GM12878 (cell line): ENCODE data around the gene PDZD7.

Source experiments
- ATF3 ChIP-seq: IDR thresholded peaks from 2 replicates; pipeline ENCODE4 v1.6.1; 2011; ENCODE audit warnings: low read depth, mild to moderate bottlenecking, low read length, moderate library complexity, borderline replicate concordance; ENCODE audit errors: extremely low read depth
- BHLHE40 ChIP-seq, 2 experiments: fragments of 450-650 bp in 1 of 2; IDR thresholded peaks; 2 replicates each; pipeline ENCODE4 v1.6.1; 2011 to 2017; ENCODE audit warnings: low read depth in 2 of 2, borderline replicate concordance in 1 of 2, improper control_type of control experiment in 1 of 2, low read length in 1 of 2, mild to moderate bottlenecking in 1 of 2
- CTCF ChIP-seq, 3 experiments: IDR thresholded peaks in 2 of 3; conservative IDR thresholded peaks in 1 of 3; 2 replicates each; pipeline ENCODE4 v1.5.1; 2011; ENCODE audit warnings: low read depth in 3 of 3, low read length in 3 of 3, mild to moderate bottlenecking in 3 of 3, control low read depth in 2 of 3, moderate library complexity in 2 of 3, inconsistent platforms in 1 of 3, mixed read lengths in 1 of 3; ENCODE audit not compliant: control insufficient read depth in 2 of 3, insufficient read depth in 1 of 3; ENCODE audit errors: extremely low read depth in 1 of 3
- MTA3 ChIP-seq: IDR thresholded peaks from 2 replicates; pipeline ENCODE4 v1.6.1; 2012; ENCODE audit warnings: low read length, inconsistent platforms, borderline replicate concordance
- PBX3 ChIP-seq: IDR thresholded peaks from 2 replicates; pipeline ENCODE4 v1.6.1; 2011; ENCODE audit warnings: mild to moderate bottlenecking, low read depth, low read length, moderate library complexity; ENCODE audit not compliant: insufficient replicate concordance
- POLR2A ChIP-seq: IDR thresholded peaks from 2 replicates; pipeline ENCODE4 v1.6.1; 2011; ENCODE audit warnings: low read depth, mild to moderate bottlenecking, low read length
- RAD21 ChIP-seq: IDR thresholded peaks from 2 replicates; pipeline ENCODE4 v1.6.1; 2011; ENCODE audit warnings: mild to moderate bottlenecking, low read depth, low read length, moderate library complexity; ENCODE audit not compliant: insufficient read depth
- REST ChIP-seq: IDR thresholded peaks from 2 replicates; pipeline ENCODE4 v1.6.1; 2012; ENCODE audit warnings: mild to moderate bottlenecking, low read depth, low read length
- ZBTB11 ChIP-seq: fragments of 450-650 bp; formaldehyde crosslinking; IDR thresholded peaks from 2 replicates; pipeline ENCODE4 v1.5.0; 2022; ENCODE audit warnings: mild to moderate bottlenecking, missing genetic modification characterization
- ZBTB40 ChIP-seq: fragments of 450-650 bp; IDR thresholded peaks from 2 replicates; pipeline ENCODE4 v1.6.1; 2016; ENCODE audit warnings: mild to moderate bottlenecking, moderate library complexity, borderline replicate concordance

GRCh38 chr10:100989088-100989487, 41.8 kb downstream of the PDZD7 start:
- TF ChIP-seq RAD21 (no peak), CTCF (IDR thresholded peaks at IDR 0.05 in 2 of 3, conservative IDR thresholded peaks at IDR 0.05 in 1 of 3; ENCODE audit: control insufficient read depth in 2 of 3, extremely low read depth in 1 of 3, insufficient read depth in 1 of 3, low read depth in 3 of 3, low read length in 3 of 3) (no peak), BHLHE40 (IDR thresholded peaks at IDR 0.05; ENCODE audit: borderline replicate concordance in 1 of 2, low read depth in 2 of 2, low read length in 1 of 2) (no peak), PBX3 (no peak), MTA3 (no peak), ZBTB40 (no peak), POLR2A (no peak), REST (no peak), ZBTB11 (CRISPR knock-in tag) (no peak), ATF3 (no peak)
